Measurements from ENCODE around the gene HNRNPA2B1.

GRCh38 chr7:26140380-26140779, 60.2 kb downstream of the HNRNPA2B1 start:
- TF ChIP-seq CTCF (IDR thresholded peaks at IDR 0.05; ENCODE audit: control extremely low read depth in 1 of 3, insufficient read depth in 1 of 3, low read depth in 1 of 3, low read length in 3 of 3) (no peak), EZH2 (IDR thresholded peaks at IDR 0.05; ENCODE audit: low read depth, low read length, severe bottlenecking) (no peak)

Data from H1 (cell line).